Neuron (in vitro differentiated cells): ENCODE measurements around the gene LEFTY1.
"Not testable (repeated sequence)": the region's sequence is repeated elsewhere in the genome, so short reads cannot be mapped to it uniquely, and the experiment has no call there.

Source experiments
- H2AFZ ChIP-seq: one replicate; pipeline ENCODE4 v1.6.1; 2013; ENCODE audit warnings: low read depth, mild to moderate bottlenecking, inconsistent platforms, low read length, moderate library complexity
- H3K27me3 ChIP-seq: one replicate; pipeline ENCODE4 v1.6.1; 2013; ENCODE audit warnings: low read length; ENCODE audit not compliant: insufficient read depth
- H3K36me3 ChIP-seq: one replicate; pipeline ENCODE4 v1.6.1; 2013; ENCODE audit warnings: low read length; ENCODE audit not compliant: insufficient read depth
- H3K4me1 ChIP-seq: one replicate; pipeline ENCODE4 v1.6.1; 2013; ENCODE audit warnings: low read length; ENCODE audit not compliant: insufficient read depth
- H3K4me3 ChIP-seq: 2 replicates; pipeline ENCODE4 v1.5.1; 2013; ENCODE audit warnings: mild to moderate bottlenecking, low read length, moderate library complexity
- H3K9me3 ChIP-seq: one replicate; pipeline ENCODE4 v1.6.1; 2013; ENCODE audit warnings: low read length

Gene LEFTY1, protein sequence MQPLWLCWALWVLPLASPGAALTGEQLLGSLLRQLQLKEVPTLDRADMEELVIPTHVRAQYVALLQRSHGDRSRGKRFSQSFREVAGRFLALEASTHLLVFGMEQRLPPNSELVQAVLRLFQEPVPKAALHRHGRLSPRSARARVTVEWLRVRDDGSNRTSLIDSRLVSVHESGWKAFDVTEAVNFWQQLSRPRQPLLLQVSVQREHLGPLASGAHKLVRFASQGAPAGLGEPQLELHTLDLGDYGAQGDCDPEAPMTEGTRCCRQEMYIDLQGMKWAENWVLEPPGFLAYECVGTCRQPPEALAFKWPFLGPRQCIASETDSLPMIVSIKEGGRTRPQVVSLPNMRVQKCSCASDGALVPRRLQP

GRCh38 chr1:225888898-225889601, at the start of gene LEFTY1:
Gene LEFTY1 (minus strand): TSS chr1:225889146. CDS start chr1:225889066, 80 bp downstream.
- H3K4me1 ChIP-seq: peaks cover 8% of the 10 kb centered on the region
- H2AFZ ChIP-seq: peak within 1 kb of the TSS; percentile 40
- H3K9me3 ChIP-seq: no peaks in the 10 kb centered on the region
- no peaks in the 10 kb centered on the region for H3K36me3 ChIP-seq
- no peak within 1 kb of the TSS for H3K4me3 ChIP-seq
- peaks cover 6% of the 10 kb centered on the region for H3K27me3 ChIP-seq

GRCh38 chr1:225937048-225937968, 48.4 kb upstream of the LEFTY1 start:
- no peak overlapping the region for H3K4me3 ChIP-seq
- peaks cover 10% of the 10 kb centered on the region for H3K4me1 ChIP-seq
- H3K27me3 ChIP-seq: no peaks in the 10 kb centered on the region
- H2AFZ ChIP-seq: no peak overlapping the region
- H3K36me3 ChIP-seq: no peaks in the 10 kb centered on the region
- H3K9me3 ChIP-seq: no peaks in the 10 kb centered on the region

DNA sequence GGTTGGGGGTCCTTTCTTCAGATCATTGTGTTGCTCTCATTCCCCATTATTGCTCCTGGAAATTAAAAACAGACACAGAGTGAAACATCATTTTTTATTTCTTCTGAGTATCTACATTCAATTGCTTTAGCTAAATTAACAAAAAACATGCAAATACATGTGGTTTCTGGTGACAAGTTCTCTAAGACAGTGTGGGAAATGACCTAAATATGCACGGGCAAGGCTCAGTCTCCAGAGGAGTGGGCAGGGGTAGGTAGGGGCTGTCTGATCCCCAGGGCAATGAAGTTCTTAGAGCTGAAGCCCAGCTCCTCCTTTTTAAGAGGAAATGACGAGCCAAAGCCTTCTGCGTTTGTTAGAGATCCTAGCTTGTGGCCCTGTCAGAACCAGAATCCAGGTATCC, 47.6 kb upstream of the LEFTY1 start:
- Histone ChIP-seq H3K36me3 (no peaks in the 10 kb centered on the region), H3K4me1 (peaks cover 7% of the 10 kb centered on the region), H3K9me3 (no peaks in the 10 kb centered on the region), H3K27me3 (no peaks in the 10 kb centered on the region), H3K4me3 (no peak overlapping the region), H2AFZ (no peak overlapping the region)

DNA sequence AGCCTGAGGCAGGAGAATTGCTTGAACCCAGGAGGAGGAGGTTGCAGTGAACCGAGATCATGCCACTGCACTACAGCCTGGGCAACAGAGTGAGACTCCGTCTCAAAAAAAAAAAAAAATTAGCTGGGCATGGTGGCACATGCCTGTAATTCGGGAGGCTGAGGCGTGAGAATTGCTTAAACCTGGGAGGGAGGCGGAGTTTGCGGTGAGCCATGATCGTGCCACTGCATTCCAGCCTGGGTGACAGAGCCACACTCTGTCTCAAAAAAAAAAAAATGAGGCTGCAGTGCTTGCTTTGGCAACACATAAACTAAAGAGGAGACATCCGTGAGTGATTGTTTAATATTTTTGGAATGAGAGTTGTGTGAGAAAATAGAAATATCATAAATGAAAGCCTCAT, 47.1 kb upstream of the LEFTY1 start:
- not testable (repeated sequence) for H3K36me3 ChIP-seq

DNA sequence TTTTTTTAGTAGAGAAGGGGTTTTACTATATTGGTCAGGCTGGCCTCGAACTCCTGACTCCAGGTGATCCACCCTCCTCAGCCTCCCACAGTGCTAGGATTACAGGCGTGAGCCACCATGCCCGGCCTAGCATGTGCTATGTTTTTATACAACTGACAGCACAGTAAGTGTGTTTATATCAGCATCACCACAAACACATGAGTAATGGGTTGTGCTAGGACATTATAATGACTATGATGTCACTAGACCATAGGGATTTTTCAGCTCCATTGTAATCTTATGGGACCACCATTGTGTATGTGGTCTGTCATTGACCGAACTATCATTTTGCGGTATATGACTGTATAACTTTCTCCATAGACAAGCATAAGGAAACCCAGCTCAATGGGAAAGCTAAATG, 45.8 kb upstream of the LEFTY1 start:
- no peak overlapping the region for H2AFZ ChIP-seq
- no peaks in the 10 kb centered on the region for H3K36me3 ChIP-seq
- no peak overlapping the region for H3K4me3 ChIP-seq
- H3K4me1 ChIP-seq: no peaks in the 10 kb centered on the region
- H3K9me3 ChIP-seq: no peaks in the 10 kb centered on the region
- no peaks in the 10 kb centered on the region for H3K27me3 ChIP-seq

More for the DNA sequence above, 47.1 kb upstream of the LEFTY1 start:
- H3K4me1 ChIP-seq, H3K27me3 ChIP-seq, H3K4me3 ChIP-seq, H3K9me3 ChIP-seq, H2AFZ ChIP-seq: not testable (repeated sequence)

DNA sequence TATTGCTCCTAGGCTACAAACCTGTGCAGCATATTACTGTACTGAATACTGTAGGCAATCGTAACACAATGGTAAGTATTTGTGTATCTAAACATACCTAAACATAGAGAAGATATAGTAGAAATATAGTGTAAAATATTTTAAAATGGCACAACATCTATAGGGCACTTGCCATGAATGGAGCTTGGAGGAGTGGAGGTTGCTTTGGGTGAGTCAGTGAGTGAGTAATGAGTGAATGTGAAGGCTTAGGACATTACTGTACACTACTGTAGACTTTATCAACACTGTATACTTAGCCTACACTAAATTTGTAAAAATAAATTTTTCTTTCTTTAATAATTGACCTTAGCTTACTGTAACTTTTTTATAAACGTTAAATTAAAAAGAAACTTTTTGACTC, 44.1 kb upstream of the LEFTY1 start:
- no peaks in the 10 kb centered on the region for H3K36me3 ChIP-seq
- no peaks in the 10 kb centered on the region for H3K27me3 ChIP-seq
- no peak overlapping the region for H2AFZ ChIP-seq
- H3K4me1 ChIP-seq: no peaks in the 10 kb centered on the region
- no peak overlapping the region for H3K4me3 ChIP-seq
- H3K9me3 ChIP-seq: no peaks in the 10 kb centered on the region

GRCh38 chr1:225931270-225932136, 42.6 kb upstream of the LEFTY1 start:
- no peak overlapping the region for H3K4me3 ChIP-seq
- H3K36me3 ChIP-seq: no peaks in the 10 kb centered on the region
- H2AFZ ChIP-seq: no peak overlapping the region
- H3K9me3 ChIP-seq: no peaks in the 10 kb centered on the region
- no peaks in the 10 kb centered on the region for H3K4me1 ChIP-seq
- H3K27me3 ChIP-seq: no peaks in the 10 kb centered on the region

DNA sequence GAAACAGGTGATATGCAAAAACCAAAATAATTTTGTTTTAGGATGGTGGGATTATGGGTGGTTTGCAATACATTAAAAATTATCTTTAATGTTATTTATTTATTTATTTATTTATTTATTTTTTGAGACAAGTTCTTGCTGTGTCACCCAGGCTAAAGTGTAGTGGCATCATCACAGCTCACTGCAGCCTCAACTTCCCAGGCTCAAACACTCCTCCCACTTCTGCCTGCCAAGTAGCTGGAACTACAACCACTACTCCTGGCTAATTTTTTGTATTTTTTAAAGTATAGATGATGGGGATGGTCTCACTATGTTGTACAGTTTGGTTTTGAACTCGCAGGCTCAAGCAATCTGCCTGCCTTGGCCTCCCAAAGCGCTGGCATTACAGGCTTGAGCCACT, 41.6 kb upstream of the LEFTY1 start:
- Histone ChIP-seq H2AFZ (no peak overlapping the region), H3K4me1 (no peaks in the 10 kb centered on the region), H3K4me3 (no peak overlapping the region), H3K9me3 (no peaks in the 10 kb centered on the region), H3K27me3 (no peaks in the 10 kb centered on the region), H3K36me3 (no peaks in the 10 kb centered on the region)

- not testable (repeated sequence) for H3K36me3 ChIP-seq, H3K4me1 ChIP-seq, H3K27me3 ChIP-seq, H3K9me3 ChIP-seq, H2AFZ ChIP-seq, H3K4me3 ChIP-seq
Observed at GRCh38 chr1:225929462-225929861, 40.5 kb upstream of the LEFTY1 start.

DNA sequence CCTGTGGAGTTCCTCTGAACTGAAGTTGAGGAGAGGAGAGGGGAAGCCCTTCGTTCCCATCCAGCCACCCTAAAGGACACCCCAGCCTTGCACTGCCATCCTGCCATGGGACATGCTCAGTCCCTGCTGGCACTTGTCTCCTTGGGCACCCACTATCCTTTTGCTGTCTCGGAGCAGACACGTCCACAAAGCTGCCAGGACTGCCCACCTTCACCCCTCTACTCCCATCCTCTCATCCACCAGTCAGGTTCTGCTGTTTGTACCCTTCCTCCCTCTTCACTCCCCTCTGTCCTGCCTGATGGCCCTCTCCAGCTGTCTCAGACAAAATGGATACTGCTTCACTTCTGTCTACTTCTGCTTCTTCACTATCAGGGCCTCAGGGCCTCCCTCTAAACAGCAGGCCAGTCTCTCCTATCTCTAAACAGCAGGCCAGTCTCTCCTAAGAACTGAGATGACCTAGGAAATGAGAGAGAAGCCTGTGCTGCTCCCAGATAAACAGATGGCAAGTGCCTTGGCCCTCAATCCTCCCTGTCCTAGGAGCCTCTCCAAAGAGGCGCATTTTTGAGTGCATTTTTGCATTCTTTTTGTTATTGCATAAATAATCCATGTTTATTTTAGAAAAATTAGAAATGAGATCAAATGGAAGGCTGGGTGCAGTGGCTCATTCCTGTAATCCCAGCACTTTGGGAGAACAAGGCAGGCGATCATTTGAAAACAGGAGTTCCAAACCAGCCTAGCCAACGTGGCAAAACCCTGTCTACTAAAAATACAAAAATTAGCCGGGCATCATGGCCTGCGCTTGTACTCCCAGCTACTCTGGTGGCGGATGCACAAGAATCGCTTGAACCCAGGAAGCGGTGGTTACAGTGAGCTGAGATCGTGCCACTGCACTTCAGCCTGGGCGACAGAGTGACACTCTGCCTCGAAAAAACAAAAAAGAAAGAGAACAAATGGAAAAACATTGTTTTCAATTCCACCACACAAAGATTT, 39.5 kb upstream of the LEFTY1 start:
- no peak overlapping the region for H3K4me3 ChIP-seq
- H3K4me1 ChIP-seq: no peaks in the 10 kb centered on the region
- H2AFZ ChIP-seq: no peak overlapping the region
- H3K27me3 ChIP-seq: no peaks in the 10 kb centered on the region
- H3K36me3 ChIP-seq: no peaks in the 10 kb centered on the region
- no peaks in the 10 kb centered on the region for H3K9me3 ChIP-seq

- H3K36me3 ChIP-seq: peaks cover 12% of the 10 kb centered on the region
- H3K27me3 ChIP-seq: no peaks in the 10 kb centered on the region
- no peak overlapping the region for H3K4me3 ChIP-seq
Observed at GRCh38 chr1:225926551-225927113, 37.7 kb upstream of the LEFTY1 start.

More at GRCh38 chr1:225926551-225927113, 37.7 kb upstream of the LEFTY1 start:
- Histone ChIP-seq H2AFZ (no peak overlapping the region), H3K9me3 (no peaks in the 10 kb centered on the region), H3K4me1 (peaks cover 9% of the 10 kb centered on the region)
